GM18508 (cell line): ENCODE results near the gene RORB.

Experiments used
- ATAC-seq: cut with Tn5 transposase; IDR thresholded peaks from one replicate; pipeline ENCODE4 v1.9.1; 2021; ENCODE audit warnings: moderate number of reproducible peaks; ENCODE audit not compliant: insufficient read depth, unreplicated experiment

RORB gene

DNA sequence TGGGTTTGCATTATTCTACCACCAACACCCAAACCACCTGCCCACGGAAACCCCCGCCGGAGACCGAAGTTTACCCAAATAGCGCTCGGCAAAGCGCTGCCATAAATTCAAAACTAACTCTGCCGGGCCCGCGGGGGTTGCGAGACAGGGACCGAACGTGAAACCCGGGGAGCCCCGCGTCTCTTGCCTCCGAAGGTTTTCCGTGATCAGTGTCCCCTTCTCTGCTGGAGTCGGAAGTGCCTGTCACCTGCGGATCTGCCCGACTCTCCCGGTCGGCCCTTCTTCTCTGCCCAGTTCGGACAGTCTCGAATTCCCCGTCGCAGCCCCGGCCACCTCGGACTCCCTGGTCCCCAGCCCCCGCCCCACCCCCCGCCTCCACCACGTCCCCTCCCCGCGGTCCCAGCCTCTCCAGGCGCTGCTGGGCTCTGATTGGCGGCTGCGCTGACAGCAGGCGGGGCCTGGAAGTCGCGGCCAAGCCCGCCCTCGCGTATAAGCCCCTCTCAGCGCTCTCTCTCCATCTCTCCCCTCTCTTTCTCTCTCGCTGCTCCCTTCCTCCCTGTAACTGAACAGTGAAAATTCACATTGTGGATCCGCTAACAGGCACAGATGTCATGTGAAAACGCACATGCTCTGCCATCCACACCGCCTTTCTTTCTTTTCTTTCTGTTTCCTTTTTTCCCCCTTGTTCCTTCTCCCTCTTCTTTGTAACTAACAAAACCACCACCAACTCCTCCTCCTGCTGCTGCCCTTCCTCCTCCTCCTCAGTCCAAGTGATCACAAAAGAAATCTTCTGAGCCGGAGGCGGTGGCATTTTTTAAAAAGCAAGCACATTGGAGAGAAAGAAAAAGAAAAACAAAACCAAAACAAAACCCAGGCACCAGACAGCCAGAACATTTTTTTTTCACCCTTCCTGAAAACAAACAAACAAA, at the start of gene RORB:
Gene RORB, plus strand, starts transcription at position 517 of the 929 bp plus-strand sequence. CDS start 642 bp downstream, outside the sequence.
- ATAC-seq, result peak; percentile 32

DNA sequence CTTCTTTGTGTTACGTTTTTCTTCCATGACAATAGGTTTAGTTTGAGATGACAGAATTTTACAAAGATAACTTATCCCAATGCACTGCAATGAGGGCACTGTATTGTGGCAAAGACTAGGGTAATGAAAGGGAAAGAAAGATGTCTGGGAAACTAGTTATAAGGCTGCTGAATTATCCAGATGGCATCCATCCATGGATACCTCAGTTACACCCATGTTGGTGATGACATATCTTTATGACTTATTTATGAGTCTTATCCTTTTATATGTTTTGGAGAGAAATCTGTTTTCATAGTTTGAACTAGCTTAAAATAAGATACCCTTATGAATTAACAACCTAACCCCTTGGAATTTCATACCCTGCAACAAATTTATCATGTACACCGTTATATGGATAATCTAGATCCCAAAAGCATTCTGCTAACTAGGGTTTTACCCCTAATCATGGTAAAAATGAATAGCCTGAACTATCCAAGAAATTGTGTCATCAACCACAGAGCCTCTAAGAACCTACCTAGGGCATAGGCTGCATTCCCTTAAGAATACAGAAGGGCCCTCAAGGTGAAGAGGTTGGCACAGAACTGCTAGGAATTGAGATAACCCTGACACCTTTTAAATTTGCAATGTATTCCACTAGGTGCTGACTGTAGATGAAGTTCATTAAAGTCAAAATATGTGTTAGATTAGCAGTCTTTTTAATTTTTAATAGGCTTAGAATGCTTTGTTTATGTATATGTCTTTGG, 49.5 kb upstream of the RORB start:
- ATAC-seq, result no peak

DNA sequence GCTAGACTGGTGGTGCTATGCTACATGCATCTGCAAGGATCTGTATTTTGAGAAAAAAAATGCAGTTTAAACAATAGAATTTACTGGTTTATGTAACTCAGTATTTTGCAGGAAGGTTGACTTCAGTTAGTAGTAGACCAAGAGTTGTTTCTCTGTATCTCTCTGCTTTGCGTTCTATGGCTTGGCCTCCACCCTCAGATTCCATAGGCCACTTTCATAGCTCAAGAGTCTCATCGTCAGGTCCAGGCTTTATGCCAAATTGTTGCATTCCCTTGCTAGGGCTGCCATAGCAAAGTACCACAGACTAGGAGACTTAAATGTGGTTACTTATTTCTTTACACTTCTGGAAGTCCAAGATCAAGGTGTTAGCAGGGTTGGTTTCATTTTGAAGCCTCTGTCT, 48.1 kb upstream of the RORB start:
- no peak for ATAC-seq

DNA sequence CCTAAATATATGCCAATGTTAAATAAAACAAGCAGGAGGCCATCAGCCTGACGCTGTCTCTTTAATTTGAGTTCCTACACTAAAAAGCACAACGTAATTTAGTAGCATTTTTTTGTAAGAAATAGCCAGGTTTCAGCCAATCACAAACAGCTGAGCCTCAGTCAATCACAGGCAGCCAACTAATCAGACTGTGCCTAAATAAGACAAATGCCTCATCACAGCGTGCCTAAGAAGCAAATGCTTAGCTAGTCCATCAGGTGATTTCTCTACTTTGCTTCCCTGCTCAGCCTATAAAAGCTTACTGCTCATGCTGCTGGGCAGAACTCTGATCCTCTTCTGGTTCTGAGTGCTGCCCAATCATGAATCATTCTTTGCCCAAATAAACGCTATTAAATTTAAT, 38.3 kb upstream of the RORB start:
- no peak for ATAC-seq

DNA sequence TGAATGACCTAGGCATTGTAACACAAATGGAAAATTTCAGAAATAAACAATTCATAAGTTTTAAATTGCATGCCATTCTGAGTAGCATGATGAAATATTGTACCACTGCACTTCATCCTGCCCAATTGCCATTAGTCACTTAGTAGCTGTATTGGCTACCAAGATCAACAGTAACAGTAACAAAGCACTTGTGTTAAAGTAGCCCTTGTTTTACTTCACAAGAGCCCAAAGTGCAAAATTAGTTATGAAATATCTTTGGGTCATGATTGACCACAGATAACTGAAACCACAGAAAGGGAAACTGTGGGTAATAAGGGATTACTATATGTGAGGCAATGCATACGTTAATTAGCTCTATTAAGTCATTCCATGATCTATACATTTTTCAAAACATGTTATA, 33.3 kb upstream of the RORB start:
- ATAC-seq, result no peak

DNA sequence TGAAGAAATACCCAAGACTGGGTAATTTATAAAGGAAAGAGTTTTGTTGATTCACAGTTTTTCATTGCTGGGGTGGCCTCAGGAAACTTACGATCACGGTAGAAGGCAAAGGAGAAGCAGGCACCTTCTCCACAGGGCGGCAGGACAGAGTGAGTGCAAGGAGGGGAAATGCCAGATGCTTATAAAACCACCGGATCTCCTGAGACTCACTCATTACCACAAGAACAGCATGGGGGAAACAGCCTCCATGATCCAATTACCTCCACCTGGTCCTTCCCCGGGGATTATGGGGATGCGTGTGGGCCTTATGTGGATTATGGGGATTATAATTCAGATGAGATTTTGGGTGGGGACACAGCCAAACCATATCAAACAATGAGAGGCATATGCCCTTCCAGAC, 18.5 kb upstream of the RORB start:
- no peak for ATAC-seq

DNA sequence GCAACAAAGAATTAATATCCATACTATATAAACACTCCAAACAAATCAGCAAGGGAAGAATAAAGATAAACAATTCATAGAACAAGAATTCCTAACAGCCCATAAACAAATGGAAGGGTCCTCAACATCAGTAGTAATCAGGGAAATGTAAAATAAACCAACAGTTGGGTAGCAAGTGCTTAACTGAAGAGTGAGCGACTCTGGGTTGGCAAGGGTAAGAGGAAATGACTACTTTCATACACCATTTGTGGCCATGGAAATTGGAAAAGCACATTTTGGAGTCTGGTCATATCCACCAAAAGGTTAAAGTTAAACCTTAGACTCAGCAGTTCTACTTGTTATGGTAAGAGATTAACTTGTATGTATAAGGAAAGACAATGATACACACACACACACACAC, 17.4 kb upstream of the RORB start:
- ATAC-seq, result no peak

DNA sequence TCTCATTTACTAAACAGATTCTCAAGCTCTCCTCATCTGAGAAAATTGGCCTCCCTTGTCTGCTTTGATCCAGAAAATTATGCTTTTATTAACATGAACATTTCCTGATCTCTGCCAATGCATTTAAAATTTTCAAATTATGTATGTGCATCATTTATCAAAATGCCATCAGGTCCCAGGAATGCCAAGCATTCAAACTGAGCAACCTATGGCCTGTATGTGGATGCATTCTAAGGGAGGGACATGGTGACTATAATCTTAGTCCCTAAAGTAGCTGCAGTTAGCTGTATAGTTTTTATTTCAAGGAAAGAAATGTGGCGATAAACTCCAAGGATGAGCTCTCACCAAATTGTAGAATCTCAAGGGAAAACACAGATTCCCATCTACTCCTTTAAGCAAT, 9.7 kb upstream of the RORB start:
- no peak for ATAC-seq

DNA sequence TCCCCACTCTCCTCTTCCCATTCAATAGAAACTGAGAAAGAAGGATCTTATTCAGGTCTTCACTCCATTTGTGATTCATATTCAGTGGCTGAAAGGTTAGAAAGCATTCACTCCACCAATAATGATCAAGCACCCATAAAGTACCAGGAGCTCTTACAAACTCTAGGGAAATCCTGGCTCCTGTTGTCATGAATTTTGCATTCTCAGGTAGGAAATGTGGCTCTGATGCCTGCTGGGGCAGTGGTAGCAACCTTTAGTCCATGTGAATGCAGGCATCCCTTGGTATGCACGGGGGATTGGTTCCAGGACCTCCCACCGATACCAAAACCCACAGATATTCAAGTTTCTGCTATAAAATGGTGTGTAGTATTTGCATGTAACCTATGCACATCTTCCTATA, 3.6 kb upstream of the RORB start:
- no peak for ATAC-seq

DNA sequence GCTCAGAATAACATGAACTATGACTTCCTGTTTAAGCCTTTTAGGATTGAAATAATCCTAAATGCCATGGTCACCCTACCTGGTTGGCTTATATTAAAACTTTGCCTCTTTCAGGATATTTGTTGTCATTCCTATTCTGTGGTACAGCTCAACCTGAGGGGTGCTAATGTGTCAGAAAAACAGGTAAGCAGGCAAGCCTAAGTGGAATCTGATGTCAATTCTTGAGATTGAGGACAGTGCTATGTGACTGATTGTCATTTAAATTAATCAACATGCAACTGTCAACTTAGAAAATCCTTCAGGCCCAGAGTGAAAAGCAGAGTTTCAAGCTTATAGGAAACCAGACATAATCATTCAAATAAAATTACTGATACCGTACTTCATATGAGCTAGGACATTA, 2.6 kb upstream of the RORB start:
- ATAC-seq, result no peak

DNA sequence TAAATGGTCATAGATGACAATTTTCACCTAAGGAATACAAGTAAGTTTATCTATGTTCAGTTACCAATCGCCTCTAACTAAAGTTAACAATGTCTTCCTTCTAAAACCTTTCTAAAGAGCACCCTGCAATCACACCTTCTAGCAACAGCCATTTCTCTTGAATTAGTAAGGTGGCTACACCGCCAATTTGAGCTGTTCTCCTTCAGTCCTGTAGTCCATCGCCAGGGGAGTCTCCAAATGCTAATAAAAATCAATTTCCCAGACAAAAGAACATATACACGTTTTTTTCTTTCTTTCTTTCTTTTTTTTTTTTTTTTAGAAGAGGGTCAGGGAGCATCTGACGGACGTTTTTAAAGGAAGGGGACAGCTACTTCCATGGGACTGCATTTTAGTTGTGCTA, 729 bp upstream of the RORB start:
- ATAC-seq, result peak; percentile 6

DNA sequence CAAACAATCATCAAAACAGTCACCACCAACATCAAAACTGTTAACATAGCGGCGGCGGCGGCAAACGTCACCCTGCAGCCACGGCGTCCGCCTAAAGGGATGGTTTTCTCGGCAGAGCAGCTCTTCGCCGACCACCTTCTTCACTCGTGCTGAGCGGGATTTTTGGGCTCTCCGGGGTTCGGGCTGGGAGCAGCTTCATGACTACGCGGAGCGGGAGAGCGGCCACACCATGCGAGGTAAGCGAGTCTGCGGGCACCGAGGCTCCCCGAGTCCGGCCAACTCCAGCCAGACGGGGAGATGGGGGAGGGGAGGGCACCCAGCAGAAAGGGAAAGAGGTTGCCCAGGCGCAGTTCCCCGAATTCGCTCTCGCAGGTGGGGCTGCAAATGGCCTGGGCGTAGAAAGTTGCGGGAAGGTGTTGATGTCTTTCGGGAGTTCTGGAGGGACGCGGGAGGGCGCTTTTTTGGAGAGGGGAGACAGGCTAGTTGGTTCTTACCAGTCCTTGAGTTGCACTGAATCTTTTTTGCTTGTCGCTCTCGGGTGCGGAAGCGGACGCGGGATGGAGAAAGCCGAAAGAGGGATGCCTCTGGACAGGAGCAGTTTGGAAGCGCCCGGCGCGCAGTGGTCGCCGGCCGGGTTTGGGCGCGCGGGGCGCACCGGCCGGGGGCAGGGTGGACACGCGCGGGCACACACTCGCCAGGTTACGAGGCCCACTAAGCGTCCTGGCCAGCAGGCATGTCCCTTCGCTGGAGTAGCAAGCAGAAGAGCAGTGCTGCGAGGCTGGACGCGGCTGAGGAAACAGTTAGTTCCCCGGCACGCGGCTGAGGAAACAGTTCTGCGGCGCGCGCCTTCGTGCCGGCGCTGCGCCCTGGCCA, 849 bp downstream of the RORB start:
- ATAC-seq, result no peak

DNA sequence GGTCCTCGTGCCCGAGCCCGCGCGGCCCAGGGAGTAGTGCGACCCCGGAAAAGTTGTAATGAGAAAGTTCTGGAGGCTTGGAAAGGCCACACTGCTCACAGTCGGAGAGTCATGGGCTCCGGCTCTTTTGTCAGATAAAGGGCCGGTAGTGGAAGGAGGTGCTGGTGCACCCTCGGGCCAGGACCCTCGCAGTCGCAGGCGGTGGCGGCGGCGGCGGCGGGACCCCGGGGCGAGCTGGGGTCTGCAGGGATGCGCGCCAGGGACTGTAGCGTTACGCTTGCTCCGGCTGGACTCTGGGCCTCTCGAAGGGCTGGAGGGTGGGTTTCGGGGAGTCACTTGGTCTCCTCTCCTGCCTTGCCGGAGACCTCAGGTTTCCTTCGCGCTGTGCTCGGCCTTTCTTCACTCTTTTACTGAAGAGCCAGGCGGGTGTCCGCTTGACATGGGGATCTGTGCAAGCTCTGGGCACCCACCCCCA, 1.5 kb downstream of the RORB start:
- ATAC-seq, result no peak

DNA sequence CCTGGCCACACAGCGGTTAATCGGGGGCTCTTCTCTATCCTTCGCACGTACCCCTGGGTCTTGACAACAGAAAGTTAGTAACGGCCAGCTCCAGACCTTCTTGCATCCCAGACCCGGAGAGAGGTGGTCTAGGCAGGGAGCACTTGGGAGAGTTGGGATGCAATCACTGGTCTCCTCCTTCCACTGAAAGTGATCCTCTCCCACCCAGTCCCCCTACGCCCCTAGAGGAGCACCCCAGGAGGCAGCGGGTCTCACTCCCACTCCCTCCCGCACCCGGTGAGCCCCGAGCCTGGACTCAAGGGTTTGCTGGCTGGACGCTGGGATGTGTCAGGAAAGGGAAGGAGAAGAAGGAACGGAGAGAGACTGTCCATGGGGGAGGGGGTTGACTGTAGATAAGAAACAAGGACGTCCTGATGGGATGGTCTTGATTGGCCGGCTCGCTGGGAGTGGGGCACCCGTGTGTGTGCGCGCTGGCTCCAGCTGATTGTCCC, 2.0 kb downstream of the RORB start:
- no peak for ATAC-seq

DNA sequence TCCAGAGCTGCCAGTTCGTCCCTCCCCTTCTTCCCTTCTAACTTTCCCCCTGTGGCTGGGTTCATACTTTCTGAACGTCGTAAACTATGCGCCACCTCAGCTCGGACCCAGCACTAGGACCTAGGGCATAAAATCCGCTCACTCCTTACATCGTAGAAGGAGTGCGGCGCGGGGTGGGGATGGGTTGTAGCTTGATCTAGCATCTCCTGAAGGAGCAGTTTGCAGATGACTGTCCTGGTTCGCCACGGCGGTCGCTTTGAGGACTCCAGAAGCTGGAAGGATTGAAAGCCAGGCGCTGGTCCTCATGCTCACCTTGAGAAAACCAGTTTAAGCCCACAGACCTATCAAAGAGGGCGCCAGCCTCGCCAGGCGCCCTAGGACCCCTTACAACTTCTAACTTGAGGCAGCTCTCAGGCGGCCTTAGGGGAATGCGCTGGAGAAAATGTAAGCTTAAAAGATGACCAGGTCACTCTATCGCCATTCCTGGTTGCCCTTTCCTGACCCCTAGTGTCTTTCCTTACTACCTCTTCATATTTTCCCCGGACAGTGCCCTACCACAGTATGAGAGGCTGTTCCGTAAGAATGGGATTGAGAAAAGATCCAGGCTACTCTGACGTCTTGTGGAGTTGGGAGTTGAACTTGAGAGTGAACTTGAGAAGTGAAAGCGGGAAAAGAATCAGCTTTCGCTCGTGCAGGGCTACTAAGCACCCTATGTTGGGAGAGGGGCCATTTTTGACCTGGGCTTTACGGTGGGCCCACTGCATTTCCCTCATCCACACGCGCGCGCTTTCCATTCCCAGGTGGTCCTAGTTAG, 2.8 kb downstream of the RORB start:
- ATAC-seq, result no peak

DNA sequence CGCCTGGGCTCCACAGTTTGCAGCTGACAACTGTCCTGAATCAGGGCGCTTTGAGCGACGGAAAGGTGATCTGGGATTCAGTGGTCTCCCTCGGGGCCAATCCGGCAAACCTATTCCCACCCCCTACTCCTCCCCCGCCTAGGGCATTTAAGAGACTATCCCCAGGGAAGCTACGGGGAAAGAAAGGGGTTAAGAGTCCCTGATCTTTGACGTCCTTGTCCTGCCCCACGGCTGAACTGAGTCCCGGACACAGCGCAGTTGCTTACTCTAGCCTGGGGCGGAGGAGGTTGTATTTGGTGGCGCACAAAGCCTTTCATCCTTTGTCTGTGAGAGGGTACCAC, 3.4 kb downstream of the RORB start:
- no peak for ATAC-seq

DNA sequence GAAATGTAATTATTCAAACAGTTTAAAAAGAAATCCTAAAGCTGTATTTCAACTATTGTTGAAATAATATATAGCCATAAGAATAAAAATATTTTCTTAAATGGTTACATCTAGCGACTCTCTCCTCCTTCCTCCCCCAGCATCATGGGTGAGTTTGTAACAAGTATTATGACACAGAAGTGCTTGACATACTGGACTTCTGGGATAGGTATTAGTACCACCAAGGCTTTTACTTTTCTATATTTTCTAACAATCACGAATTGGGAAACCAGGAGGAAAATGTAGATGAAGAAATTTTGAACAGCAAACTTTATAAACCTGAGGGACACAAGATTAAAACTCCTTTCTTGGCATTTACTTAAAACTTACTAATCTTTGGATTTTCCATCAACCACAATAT, 4.4 kb downstream of the RORB start:
- no peak for ATAC-seq

DNA sequence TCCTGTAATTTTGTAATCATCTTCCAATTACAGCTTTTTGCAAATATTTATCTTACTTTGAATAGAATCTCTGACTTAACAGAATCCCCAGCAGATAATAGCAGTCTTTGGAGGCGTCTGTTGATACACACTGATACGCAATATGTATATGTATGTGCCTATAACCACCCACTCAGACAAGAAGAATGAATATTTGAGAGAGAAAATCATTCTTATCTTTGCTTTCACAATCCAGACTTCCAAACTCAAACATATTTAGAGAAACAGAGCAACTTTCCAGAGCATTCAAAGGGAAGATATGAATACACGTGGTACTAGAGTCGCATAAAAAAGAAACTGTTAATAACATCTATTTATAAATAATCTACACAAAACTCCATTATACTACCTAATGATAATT, 6.1 kb downstream of the RORB start:
- no peak for ATAC-seq

DNA sequence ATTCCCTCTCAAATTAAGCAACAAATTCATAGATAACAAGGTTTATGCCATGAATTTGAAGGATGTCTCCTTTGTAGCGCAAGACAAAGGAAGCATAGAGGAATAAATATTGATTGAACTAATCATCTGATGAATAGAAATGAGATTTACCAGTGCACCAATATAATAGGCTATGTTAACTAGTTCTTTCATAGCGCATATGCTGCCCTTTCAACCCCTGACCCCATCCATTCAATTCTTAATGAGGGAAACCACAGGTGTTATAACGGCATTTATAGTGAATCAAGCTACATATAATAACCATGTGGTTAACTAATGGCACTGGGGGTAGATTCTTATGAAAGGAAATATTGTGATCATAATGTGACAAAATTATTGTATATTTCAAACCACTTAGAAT, 6.5 kb downstream of the RORB start:
- ATAC-seq, result no peak

DNA sequence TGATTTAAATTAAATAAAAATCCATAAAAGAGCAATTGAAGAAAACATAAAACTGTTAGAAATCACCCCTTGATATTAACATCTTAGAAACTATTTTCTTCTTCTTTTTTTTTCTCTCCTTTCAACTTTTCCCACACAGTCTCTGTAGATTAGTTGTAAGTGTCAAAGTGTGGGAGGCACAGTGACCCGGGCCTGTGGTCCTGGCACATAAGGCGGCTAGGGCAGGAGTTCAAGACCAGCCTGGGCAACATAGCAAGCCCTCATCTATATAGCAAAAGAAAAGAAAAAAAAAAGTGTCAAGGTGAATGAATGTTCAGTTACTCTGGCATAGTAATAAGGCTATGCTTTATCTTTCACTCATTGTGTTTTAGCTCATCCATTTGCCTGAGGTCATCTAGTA, 14.2 kb downstream of the RORB start:
- no peak for ATAC-seq
